GM21360 (cell line): ENCODE measurements around the gene CDH2.

Source experiments
- ATAC-seq: cut with Tn5 transposase; IDR thresholded peaks from one replicate; pipeline ENCODE4 v1.9.1; 2021; ENCODE audit warnings: mild to moderate bottlenecking, moderate library complexity; ENCODE audit not compliant: unreplicated experiment

The CDH2 gene

GRCh38 chr18:28176948-28177827 lies at the start of gene CDH2:
TSS of gene CDH2 (minus strand) at chr18:28177130. CDS start at chr18:28177022, 108 bp downstream.
- ATAC-seq, result peak; percentile 56

- no peak for ATAC-seq
These were observed 35.1 kb upstream of the CDH2 start for GRCh38 chr18:28212060-28212459.

GRCh38 chr18:28208712-28209265 lies 31.9 kb upstream of the CDH2 start:
- ATAC-seq, result no peak

GRCh38 chr18:28208268-28208667 lies 31.3 kb upstream of the CDH2 start:
- no peak for ATAC-seq

- no peak for ATAC-seq
These were observed 27.2 kb upstream of the CDH2 start for GRCh38 chr18:28204154-28204553.

GRCh38 chr18:28201056-28201455 lies 24.1 kb upstream of the CDH2 start:
- ATAC-seq, result no peak

- ATAC-seq, result no peak
These were observed 21.7 kb upstream of the CDH2 start for GRCh38 chr18:28198620-28199019.

- ATAC-seq, result no peak
These were observed 16.3 kb upstream of the CDH2 start for GRCh38 chr18:28193177-28193778.

- ATAC-seq, result no peak
These were observed 12.7 kb upstream of the CDH2 start for GRCh38 chr18:28189400-28190239.

GRCh38 chr18:28185121-28185520 lies 8.2 kb upstream of the CDH2 start:
- no peak for ATAC-seq

- ATAC-seq, result no peak
These were observed 6.6 kb upstream of the CDH2 start for GRCh38 chr18:28183418-28184078.

- no peak for ATAC-seq
These were observed 4.7 kb upstream of the CDH2 start for GRCh38 chr18:28181616-28182015.

GRCh38 chr18:28178720-28179119 lies 1.8 kb upstream of the CDH2 start:
- no peak for ATAC-seq

- peak; percentile 17 for ATAC-seq
These were observed 1.1 kb upstream of the CDH2 start for GRCh38 chr18:28177828-28178635.

- ATAC-seq, result no peak
These were observed 307 bp downstream of the CDH2 start for GRCh38 chr18:28176698-28176947.

GRCh38 chr18:28175930-28176697 lies 816 bp downstream of the CDH2 start:
- ATAC-seq, result no peak

GRCh38 chr18:28175150-28175929 lies 1.6 kb downstream of the CDH2 start:
- no peak for ATAC-seq

GRCh38 chr18:28174181-28174905 lies 2.6 kb downstream of the CDH2 start:
- no peak for ATAC-seq
